ENCODE data around the gene GCLC. TPM values are rescaled to one million over a fixed set of nuclear protein-coding genes. Genes with fewer than 3 reads are reported as not detected.

The GCLC gene
- total RNA-seq, 1 experiment from 2014 or later = 108 TPM

- no peak for DNase-seq (ENCODE audit: unreplicated experiment)
- H3K4me1 Mint-ChIP-seq (ENCODE audit: insufficient read depth, unreplicated experiment) = peaks cover 45% of the 10 kb centered on the region
- no peaks in the 10 kb centered on the region for H3K9me3 Mint-ChIP-seq (ENCODE audit: unreplicated experiment)
- intact Hi-C loops (cut with micrococcal nuclease) = no loop called here
- BruUV-seq (replicated peaks) = no TSS peak
- TF ChIP-seq CTCF (IDR thresholded peaks at IDR 0.05; ENCODE audit: unreplicated experiment) = no peak
- ChIA-PET POLR2A (interaction anchor here (0.6 to 2.1 kb wide), 10 partner anchors 10 to 435 kb away, joined by 3 to 5 read pairs (median 4); no protein-coding TSS in a partner anchor), CTCF (interaction anchor here (0.7 to 1.4 kb wide), 6 partner anchors 17 to 199 kb away, joined by 3 to 6 read pairs (median 4); no protein-coding TSS in a partner anchor)
- no peak overlapping the region for H3K4me3 Mint-ChIP-seq (ENCODE audit: unreplicated experiment)
- H3K27me3 Mint-ChIP-seq (ENCODE audit: insufficient read depth, unreplicated experiment) = no peaks in the 10 kb centered on the region
- peaks cover 5% of the 10 kb centered on the region for H3K36me3 Mint-ChIP-seq (ENCODE audit: insufficient read depth, unreplicated experiment)
- H3K27ac Mint-ChIP-seq (ENCODE audit: low read depth, unreplicated experiment) = peak overlapping the region; percentile 1
Measured at GRCh38 chr6:53530780-53531386, 14.0 kb downstream of the GCLC start.

- Mint-ChIP-seq H3K27me3 (ENCODE audit: insufficient read depth, unreplicated experiment) (no peaks in the 10 kb centered on the region), H3K27ac (ENCODE audit: low read depth, unreplicated experiment) (no peak overlapping the region), H3K4me3 (ENCODE audit: unreplicated experiment) (no peak overlapping the region), H3K4me1 (ENCODE audit: insufficient read depth, unreplicated experiment) (peaks cover 50% of the 10 kb centered on the region), H3K36me3 (ENCODE audit: insufficient read depth, unreplicated experiment) (no peaks in the 10 kb centered on the region), H3K9me3 (ENCODE audit: unreplicated experiment) (no peaks in the 10 kb centered on the region)
- DNase-seq (ENCODE audit: unreplicated experiment) = no peak
- ChIA-PET CTCF (interaction anchor here (0.7 to 1.4 kb wide), 4 partner anchors 17 to 199 kb away, joined by 3 to 6 read pairs (median 4); no protein-coding TSS in a partner anchor), POLR2A (interaction anchor here (0.7 to 2.1 kb wide), 6 partner anchors 10 to 95 kb away, joined by 3 to 5 read pairs (median 4); no protein-coding TSS in a partner anchor)
- TF ChIP-seq CTCF (IDR thresholded peaks at IDR 0.05; ENCODE audit: unreplicated experiment) = no peak
- intact Hi-C loops (cut with micrococcal nuclease) = no loop called here
- no TSS peak for BruUV-seq (replicated peaks)
Measured at GRCh38 chr6:53530346-53530745, 14.6 kb downstream of the GCLC start.

GRCh38 chr6:53529324-53530036 is 15.4 kb downstream of the GCLC start:
- Mint-ChIP-seq H3K9me3 (ENCODE audit: unreplicated experiment) (no peaks in the 10 kb centered on the region), H3K4me1 (ENCODE audit: insufficient read depth, unreplicated experiment) (peaks cover 54% of the 10 kb centered on the region), H3K27ac (ENCODE audit: low read depth, unreplicated experiment) (no peak overlapping the region), H3K4me3 (ENCODE audit: unreplicated experiment) (no peak overlapping the region), H3K36me3 (ENCODE audit: insufficient read depth, unreplicated experiment) (no peaks in the 10 kb centered on the region), H3K27me3 (ENCODE audit: insufficient read depth, unreplicated experiment) (no peaks in the 10 kb centered on the region)
- ChIA-PET CTCF (interaction anchor here (1.0 kb wide), 1 partner anchor 200 kb away, joined by 6 read pairs; no protein-coding TSS in a partner anchor), POLR2A (no interaction called here)
- DNase-seq (ENCODE audit: unreplicated experiment) = no peak
- intact Hi-C loops (cut with micrococcal nuclease) = no loop called here
- BruUV-seq (replicated peaks) = no TSS peak
- no peak for TF ChIP-seq CTCF (IDR thresholded peaks at IDR 0.05; ENCODE audit: unreplicated experiment)

- no TSS peak for BruUV-seq (replicated peaks)
- intact Hi-C loops (cut with micrococcal nuclease) = no loop called here
- Mint-ChIP-seq H3K27me3 (ENCODE audit: insufficient read depth, unreplicated experiment) (no peaks in the 10 kb centered on the region), H3K36me3 (ENCODE audit: insufficient read depth, unreplicated experiment) (no peaks in the 10 kb centered on the region), H3K4me3 (ENCODE audit: unreplicated experiment) (no peak overlapping the region), H3K9me3 (ENCODE audit: unreplicated experiment) (no peaks in the 10 kb centered on the region), H3K4me1 (ENCODE audit: insufficient read depth, unreplicated experiment) (peaks cover 62% of the 10 kb centered on the region), H3K27ac (ENCODE audit: low read depth, unreplicated experiment) (no peak overlapping the region)
- CTCF ChIA-PET = interaction anchor here (0.5 to 2.7 kb wide), 3 partner anchors 52 to 359 kb away, joined by 3 to 7 read pairs (median 5); no protein-coding TSS in a partner anchor
- TF ChIP-seq CTCF (IDR thresholded peaks at IDR 0.05; ENCODE audit: unreplicated experiment) = no peak
- DNase-seq (ENCODE audit: unreplicated experiment) = no peak
- POLR2A ChIA-PET = interaction anchor here (0.6 to 0.7 kb wide), 2 partner anchors 15 to 188 kb away, joined by 3 to 4 read pairs; no protein-coding TSS in a partner anchor
Measured at GRCh38 chr6:53528107-53528506, 16.8 kb downstream of the GCLC start.

All from MCF 10A (cell line).